ENCODE results near the gene IGLL1. TPM values are rescaled to one million over a fixed set of nuclear protein-coding genes. Genes with fewer than 3 reads are reported as not detected.
"Not testable (repeated sequence)": the region's sequence is repeated elsewhere in the genome, so short reads cannot be mapped to it uniquely, and the experiment has no call there.

IGLL1 gene
- total RNA-seq, 5 donors from 2014 or later (not counting 1 experiment from before 2014, with no cell fraction given): 0.30 to 0.64 TPM; not detected in 3

- Mint-ChIP-seq H3K9me3 (no peaks in the 10 kb centered on the region), H3K27me3 (peaks cover 0 to 3% of the 10 kb centered on the region in 2 donors), H3K36me3 (no peaks in the 10 kb centered on the region), H3K4me1 (peaks cover 0 to 2% (median 0%) of the 10 kb centered on the region in 3 donors), H3K27ac (no peak overlapping the region), H3K4me3 (no peak overlapping the region)
- DNase-seq: no peak
- ChIA-PET POLR2A (no interaction called here), CTCF (no interaction called here)
- peaks cover 0 to 16% of the 10 kb centered on the region in 2 experiments for H3K27me3 ChIP-seq (replicated peaks in 1 of 2; ENCODE audit: control insufficient read depth in 2 of 2, extremely low read depth in 1 of 2, insufficient read depth in 2 of 2, low read length in 1 of 2)
- no peaks in the 10 kb centered on the region for H3K4me1 ChIP-seq (ENCODE audit: control insufficient read depth in 1 of 2, extremely low read depth in 1 of 2, insufficient read depth in 2 of 2, low read length in 2 of 2)
- WGBS (ENCODE audit: insufficient coverage): 57% methylated on average over 1 of the region's 8 CpGs
- no peaks in the 10 kb centered on the region for H3K9me3 ChIP-seq
- no peak overlapping the region for H3K4me3 ChIP-seq (ENCODE audit: control insufficient read depth in 1 of 2, extremely low read depth in 1 of 2, low read length in 1 of 2)
- H3K27ac ChIP-seq (ENCODE audit: low read length): no peak overlapping the region
- no peak for ATAC-seq (replicated peaks in 1 of 4)
- H3K36me3 ChIP-seq (ENCODE audit: control insufficient read depth in 2 of 2, extremely low read depth in 1 of 2, insufficient read depth in 1 of 2, low read length in 1 of 2): peaks cover 0 to 2% of the 10 kb centered on the region in 2 donors
Observed at GRCh38 chr22:23604939-23605712, 25.0 kb upstream of the IGLL1 start.

- Mint-ChIP-seq H3K9me3 (no peaks in the 10 kb centered on the region), H3K4me3 (no peak overlapping the region), H3K27me3 (no peaks in the 10 kb centered on the region), H3K27ac (no peak overlapping the region), H3K36me3 (no peaks in the 10 kb centered on the region), H3K4me1 (no peaks in the 10 kb centered on the region)
- H3K9me3 ChIP-seq: no peaks in the 10 kb centered on the region
- WGBS (ENCODE audit: insufficient coverage): 72% methylated on average over 5 of the region's 7 CpGs
- no peak overlapping the region for H3K4me3 ChIP-seq (ENCODE audit: control insufficient read depth in 1 of 2, extremely low read depth in 1 of 2, low read length in 1 of 2)
- no peak overlapping the region for H3K27ac ChIP-seq (ENCODE audit: low read length)
- POLR2A ChIA-PET: no interaction called here
- peaks cover 0 to 18% of the 10 kb centered on the region in 2 experiments for H3K27me3 ChIP-seq (replicated peaks in 1 of 2; ENCODE audit: control insufficient read depth in 2 of 2, extremely low read depth in 1 of 2, insufficient read depth in 2 of 2, low read length in 1 of 2)
- CTCF ChIA-PET: no interaction called here
- ATAC-seq (replicated peaks in 1 of 4): no peak
- DNase-seq: no peak
- H3K4me1 ChIP-seq (ENCODE audit: control insufficient read depth in 1 of 2, extremely low read depth in 1 of 2, insufficient read depth in 2 of 2, low read length in 2 of 2): no peaks in the 10 kb centered on the region
- no peaks in the 10 kb centered on the region for H3K36me3 ChIP-seq (ENCODE audit: control insufficient read depth in 2 of 2, extremely low read depth in 1 of 2, insufficient read depth in 1 of 2, low read length in 1 of 2)
Observed at GRCh38 chr22:23603266-23603665, 23.2 kb upstream of the IGLL1 start.

GRCh38 chr22:23598805-23599518 is 18.9 kb upstream of the IGLL1 start:
- no peaks in the 10 kb centered on the region for H3K27me3 Mint-ChIP-seq
- H3K27ac Mint-ChIP-seq: no peak overlapping the region
- ATAC-seq (replicated peaks in 1 of 4) (no peak), DNase-seq (no peak)
- H3K9me3 Mint-ChIP-seq: no peaks in the 10 kb centered on the region
- no peaks in the 10 kb centered on the region for H3K4me1 Mint-ChIP-seq
- no peak overlapping the region for H3K27ac ChIP-seq (ENCODE audit: low read length)
- ChIA-PET CTCF (no interaction called here), POLR2A (no interaction called here)
- no peaks in the 10 kb centered on the region for H3K4me1 ChIP-seq (ENCODE audit: control insufficient read depth in 1 of 2, extremely low read depth in 1 of 2, insufficient read depth in 2 of 2, low read length in 2 of 2)
- no peak overlapping the region for H3K4me3 ChIP-seq (ENCODE audit: control insufficient read depth in 1 of 2, extremely low read depth in 1 of 2, low read length in 1 of 2)
- no peaks in the 10 kb centered on the region for H3K9me3 ChIP-seq
- H3K36me3 ChIP-seq (ENCODE audit: control insufficient read depth in 2 of 2, extremely low read depth in 1 of 2, insufficient read depth in 1 of 2, low read length in 1 of 2): no peaks in the 10 kb centered on the region
- WGBS (ENCODE audit: insufficient coverage): 90% methylated on average over 8 of the region's 9 CpGs
- peaks cover 0 to 8% of the 10 kb centered on the region in 2 experiments for H3K27me3 ChIP-seq (replicated peaks in 1 of 2; ENCODE audit: control insufficient read depth in 2 of 2, extremely low read depth in 1 of 2, insufficient read depth in 2 of 2, low read length in 1 of 2)
- H3K4me3 Mint-ChIP-seq: no peak overlapping the region
- H3K36me3 Mint-ChIP-seq: no peaks in the 10 kb centered on the region

GRCh38 chr22:23597576-23598268 is 17.6 kb upstream of the IGLL1 start:
- H3K36me3 Mint-ChIP-seq; H3K9me3 Mint-ChIP-seq; H3K27ac Mint-ChIP-seq; H3K4me3 ChIP-seq (ENCODE audit: control insufficient read depth in 1 of 2, extremely low read depth in 1 of 2, low read length in 1 of 2); DNase-seq; H3K4me1 ChIP-seq (ENCODE audit: control insufficient read depth in 1 of 2, extremely low read depth in 1 of 2, insufficient read depth in 2 of 2, low read length in 2 of 2); ATAC-seq (replicated peaks in 1 of 4); H3K27ac ChIP-seq (ENCODE audit: low read length); POLR2A ChIA-PET; H3K27me3 Mint-ChIP-seq; H3K4me3 Mint-ChIP-seq; H3K4me1 Mint-ChIP-seq; H3K9me3 ChIP-seq; H3K36me3 ChIP-seq (ENCODE audit: control insufficient read depth in 2 of 2, extremely low read depth in 1 of 2, insufficient read depth in 1 of 2, low read length in 1 of 2); CTCF ChIA-PET; H3K27me3 ChIP-seq (replicated peaks in 1 of 2; ENCODE audit: control insufficient read depth in 2 of 2, extremely low read depth in 1 of 2, insufficient read depth in 2 of 2, low read length in 1 of 2): not testable (repeated sequence)
- WGBS (ENCODE audit: insufficient coverage): no CpG with 5 or more reads among the region's 7 CpGs

- H3K4me3 ChIP-seq (ENCODE audit: control insufficient read depth in 1 of 2, extremely low read depth in 1 of 2, low read length in 1 of 2); H3K27ac Mint-ChIP-seq; POLR2A ChIA-PET; H3K27me3 Mint-ChIP-seq; H3K36me3 ChIP-seq (ENCODE audit: control insufficient read depth in 2 of 2, extremely low read depth in 1 of 2, insufficient read depth in 1 of 2, low read length in 1 of 2); H3K27ac ChIP-seq (ENCODE audit: low read length); H3K9me3 Mint-ChIP-seq; H3K4me1 ChIP-seq (ENCODE audit: control insufficient read depth in 1 of 2, extremely low read depth in 1 of 2, insufficient read depth in 2 of 2, low read length in 2 of 2); H3K36me3 Mint-ChIP-seq; DNase-seq; H3K4me3 Mint-ChIP-seq; H3K4me1 Mint-ChIP-seq; CTCF ChIA-PET; H3K9me3 ChIP-seq; ATAC-seq (replicated peaks in 1 of 4): not testable (repeated sequence)
- H3K27me3 ChIP-seq (replicated peaks in 1 of 2; ENCODE audit: control insufficient read depth in 2 of 2, extremely low read depth in 1 of 2, insufficient read depth in 2 of 2, low read length in 1 of 2): peaks cover 0 to 13% of the 10 kb centered on the region in 2 experiments
- 42% methylated on average over 6 of the region's 6 CpGs for WGBS (ENCODE audit: insufficient coverage)
Observed at GRCh38 chr22:23595904-23596303, 15.8 kb upstream of the IGLL1 start.

GRCh38 chr22:23591846-23592245 is 11.8 kb upstream of the IGLL1 start:
- H3K27me3 Mint-ChIP-seq: peaks cover 0 to 12% of the 10 kb centered on the region in 2 donors
- POLR2A ChIA-PET: no interaction called here
- H3K4me3 Mint-ChIP-seq: no peak overlapping the region

More at GRCh38 chr22:23591846-23592245, 11.8 kb upstream of the IGLL1 start:
- CTCF ChIA-PET: no interaction called here
- ATAC-seq (replicated peaks in 1 of 4) (no peak), DNase-seq (no peak)
- Histone ChIP-seq H3K4me1 (ENCODE audit: control insufficient read depth in 1 of 2, extremely low read depth in 1 of 2, insufficient read depth in 2 of 2, low read length in 2 of 2) (no peaks in the 10 kb centered on the region), H3K4me3 (ENCODE audit: control insufficient read depth in 1 of 2, extremely low read depth in 1 of 2, low read length in 1 of 2) (no peak overlapping the region), H3K27me3 (replicated peaks in 1 of 2; ENCODE audit: control insufficient read depth in 2 of 2, extremely low read depth in 1 of 2, insufficient read depth in 2 of 2, low read length in 1 of 2) (peaks cover 0 to 12% of the 10 kb centered on the region in 2 experiments), H3K9me3 (no peaks in the 10 kb centered on the region), H3K36me3 (ENCODE audit: control insufficient read depth in 2 of 2, extremely low read depth in 1 of 2, insufficient read depth in 1 of 2, low read length in 1 of 2) (no peaks in the 10 kb centered on the region), H3K27ac (ENCODE audit: low read length) (no peak overlapping the region)
- peaks cover 0 to 4% (median 0%) of the 10 kb centered on the region in 3 donors for H3K9me3 Mint-ChIP-seq
- no peaks in the 10 kb centered on the region for H3K36me3 Mint-ChIP-seq
- no peak overlapping the region for H3K27ac Mint-ChIP-seq
- 90% methylated on average over 5 of the region's 7 CpGs for WGBS (ENCODE audit: insufficient coverage)
- no peaks in the 10 kb centered on the region for H3K4me1 Mint-ChIP-seq
